Stomach (tissue), 4 donors: ENCODE measurements around the gene RPN2.

Experiments
- POLR2AphosphoS5 ChIP-seq, 3 donors: sonication (generic); formaldehyde crosslinking; IDR thresholded peaks; one replicate each; pipeline ENCODE4 v1.6.1; 2016; ENCODE audit warnings: antibody characterized with exemption in 3 of 3
- TF ChIP-seq, protein P1 (sequence below), 7 experiments: fragments of 450-650 bp in 4 of 7; fragments of 200-600 bp in 3 of 7; sonication (generic) in 3 of 7; IDR thresholded peaks; one replicate each; pipeline ENCODE4 v1.5.1; 2016 to 2019; ENCODE audit warnings: antibody characterized with exemption in 7 of 7, control low read depth in 2 of 7, mild to moderate bottlenecking in 1 of 7

DNA sequence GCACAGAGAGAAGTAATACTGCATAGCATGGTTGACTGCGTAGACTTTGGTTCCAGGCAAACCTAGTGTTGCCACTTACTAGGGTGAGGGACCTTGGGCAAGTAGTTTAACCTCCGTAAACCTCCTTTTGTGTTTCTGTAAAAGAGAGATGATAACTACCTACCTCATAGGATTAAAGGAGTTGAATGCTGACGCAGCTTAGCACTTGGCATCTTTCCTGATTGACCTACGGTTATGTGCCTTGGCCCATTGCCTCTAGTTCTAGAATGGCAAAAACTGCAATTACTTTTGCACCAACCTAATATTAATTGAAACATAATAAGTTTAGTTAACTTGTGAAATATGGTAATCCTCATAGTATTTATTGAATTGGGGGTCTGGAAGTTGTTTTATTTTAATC is 63.4 kb downstream of the RPN2 start:
- TF ChIP-seq, protein P1, sequence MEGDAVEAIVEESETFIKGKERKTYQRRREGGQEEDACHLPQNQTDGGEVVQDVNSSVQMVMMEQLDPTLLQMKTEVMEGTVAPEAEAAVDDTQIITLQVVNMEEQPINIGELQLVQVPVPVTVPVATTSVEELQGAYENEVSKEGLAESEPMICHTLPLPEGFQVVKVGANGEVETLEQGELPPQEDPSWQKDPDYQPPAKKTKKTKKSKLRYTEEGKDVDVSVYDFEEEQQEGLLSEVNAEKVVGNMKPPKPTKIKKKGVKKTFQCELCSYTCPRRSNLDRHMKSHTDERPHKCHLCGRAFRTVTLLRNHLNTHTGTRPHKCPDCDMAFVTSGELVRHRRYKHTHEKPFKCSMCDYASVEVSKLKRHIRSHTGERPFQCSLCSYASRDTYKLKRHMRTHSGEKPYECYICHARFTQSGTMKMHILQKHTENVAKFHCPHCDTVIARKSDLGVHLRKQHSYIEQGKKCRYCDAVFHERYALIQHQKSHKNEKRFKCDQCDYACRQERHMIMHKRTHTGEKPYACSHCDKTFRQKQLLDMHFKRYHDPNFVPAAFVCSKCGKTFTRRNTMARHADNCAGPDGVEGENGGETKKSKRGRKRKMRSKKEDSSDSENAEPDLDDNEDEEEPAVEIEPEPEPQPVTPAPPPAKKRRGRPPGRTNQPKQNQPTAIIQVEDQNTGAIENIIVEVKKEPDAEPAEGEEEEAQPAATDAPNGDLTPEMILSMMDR (IDR thresholded peaks at IDR 0.05): no peak
- TF ChIP-seq POLR2AphosphoS5 (IDR thresholded peaks at IDR 0.05): no peak
